ENCODE data around the gene HMGN1.
A peak's percentile ranks its signal among the peaks of the same experiment; 100 is the strongest.

Gene HMGN1

DNA sequence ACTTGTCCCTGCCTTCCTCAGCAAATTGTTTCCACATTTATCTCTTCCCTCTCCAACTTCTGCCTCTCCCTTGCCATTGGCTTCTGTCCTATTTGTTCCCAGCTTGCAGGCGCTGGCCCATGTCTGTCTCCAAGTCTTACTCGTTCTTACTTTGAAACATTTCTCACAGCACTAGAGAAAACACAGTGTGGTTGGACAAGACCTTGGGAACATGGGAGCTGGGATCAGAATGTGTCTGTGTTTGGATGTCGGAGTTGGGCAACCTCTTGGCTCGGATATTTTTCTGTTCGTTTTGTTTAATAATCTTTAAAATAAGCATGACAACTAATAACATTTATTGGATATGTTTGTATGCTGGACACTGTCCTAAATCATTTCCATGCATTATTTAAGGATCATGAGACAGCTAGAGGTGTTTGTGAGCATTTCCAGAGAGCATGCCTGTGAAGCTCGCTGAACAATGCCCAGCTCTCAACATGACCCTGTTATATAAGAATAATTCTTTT lies 29.6 kb downstream of the HMGN1 start:
- TF ChIP-seq, protein P1, sequence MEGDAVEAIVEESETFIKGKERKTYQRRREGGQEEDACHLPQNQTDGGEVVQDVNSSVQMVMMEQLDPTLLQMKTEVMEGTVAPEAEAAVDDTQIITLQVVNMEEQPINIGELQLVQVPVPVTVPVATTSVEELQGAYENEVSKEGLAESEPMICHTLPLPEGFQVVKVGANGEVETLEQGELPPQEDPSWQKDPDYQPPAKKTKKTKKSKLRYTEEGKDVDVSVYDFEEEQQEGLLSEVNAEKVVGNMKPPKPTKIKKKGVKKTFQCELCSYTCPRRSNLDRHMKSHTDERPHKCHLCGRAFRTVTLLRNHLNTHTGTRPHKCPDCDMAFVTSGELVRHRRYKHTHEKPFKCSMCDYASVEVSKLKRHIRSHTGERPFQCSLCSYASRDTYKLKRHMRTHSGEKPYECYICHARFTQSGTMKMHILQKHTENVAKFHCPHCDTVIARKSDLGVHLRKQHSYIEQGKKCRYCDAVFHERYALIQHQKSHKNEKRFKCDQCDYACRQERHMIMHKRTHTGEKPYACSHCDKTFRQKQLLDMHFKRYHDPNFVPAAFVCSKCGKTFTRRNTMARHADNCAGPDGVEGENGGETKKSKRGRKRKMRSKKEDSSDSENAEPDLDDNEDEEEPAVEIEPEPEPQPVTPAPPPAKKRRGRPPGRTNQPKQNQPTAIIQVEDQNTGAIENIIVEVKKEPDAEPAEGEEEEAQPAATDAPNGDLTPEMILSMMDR (IDR thresholded peaks at IDR 0.05; ENCODE audit: low read depth, low read length), result no peak
- H3K4me3 ChIP-seq (ENCODE audit: low read depth, low read length), result no peak overlapping the region

DNA sequence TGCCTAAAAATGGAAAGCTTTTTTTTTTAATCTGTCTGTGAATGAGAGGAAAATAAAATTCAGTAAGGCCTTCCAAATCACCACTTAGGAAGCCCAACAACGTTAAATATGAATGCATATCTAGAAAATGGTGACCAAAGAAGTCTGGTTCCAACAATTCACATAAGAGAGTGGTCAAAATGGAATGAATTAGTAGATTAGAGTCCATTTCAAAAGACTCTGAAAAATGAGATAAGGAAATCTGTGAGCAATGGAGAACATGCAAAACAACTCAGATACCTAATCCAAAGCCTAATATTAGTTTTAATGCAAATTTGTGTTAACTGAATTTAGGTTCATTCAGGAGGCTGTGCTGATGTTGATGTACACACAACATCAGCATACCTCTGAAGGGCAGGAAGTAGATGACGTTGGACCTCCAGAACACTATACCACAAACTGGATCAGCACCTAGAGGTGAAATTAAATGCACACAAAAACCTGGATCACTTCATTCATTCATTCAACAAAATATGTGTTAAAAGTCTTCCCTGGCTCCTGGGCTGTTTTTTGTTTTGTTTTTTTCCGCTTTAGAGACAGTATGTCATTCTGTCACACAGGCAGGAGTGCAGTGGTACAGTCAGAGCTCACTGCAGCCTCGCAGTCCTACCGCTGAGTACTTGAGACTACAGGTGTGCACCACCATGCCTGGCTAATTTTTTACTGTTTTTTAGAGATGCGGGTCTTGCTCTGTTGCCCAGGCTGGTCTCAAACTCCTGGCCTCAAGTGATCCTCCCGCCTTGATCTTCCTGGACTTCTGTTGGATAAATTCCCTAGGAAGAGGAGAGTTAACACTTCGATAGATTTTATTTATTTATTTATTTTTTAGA lies 30.6 kb downstream of the HMGN1 start:
- TF ChIP-seq, protein P1 (IDR thresholded peaks at IDR 0.05; ENCODE audit: low read depth, low read length), result no peak
- H3K4me3 ChIP-seq (ENCODE audit: low read depth, low read length), result no peak overlapping the region

DNA sequence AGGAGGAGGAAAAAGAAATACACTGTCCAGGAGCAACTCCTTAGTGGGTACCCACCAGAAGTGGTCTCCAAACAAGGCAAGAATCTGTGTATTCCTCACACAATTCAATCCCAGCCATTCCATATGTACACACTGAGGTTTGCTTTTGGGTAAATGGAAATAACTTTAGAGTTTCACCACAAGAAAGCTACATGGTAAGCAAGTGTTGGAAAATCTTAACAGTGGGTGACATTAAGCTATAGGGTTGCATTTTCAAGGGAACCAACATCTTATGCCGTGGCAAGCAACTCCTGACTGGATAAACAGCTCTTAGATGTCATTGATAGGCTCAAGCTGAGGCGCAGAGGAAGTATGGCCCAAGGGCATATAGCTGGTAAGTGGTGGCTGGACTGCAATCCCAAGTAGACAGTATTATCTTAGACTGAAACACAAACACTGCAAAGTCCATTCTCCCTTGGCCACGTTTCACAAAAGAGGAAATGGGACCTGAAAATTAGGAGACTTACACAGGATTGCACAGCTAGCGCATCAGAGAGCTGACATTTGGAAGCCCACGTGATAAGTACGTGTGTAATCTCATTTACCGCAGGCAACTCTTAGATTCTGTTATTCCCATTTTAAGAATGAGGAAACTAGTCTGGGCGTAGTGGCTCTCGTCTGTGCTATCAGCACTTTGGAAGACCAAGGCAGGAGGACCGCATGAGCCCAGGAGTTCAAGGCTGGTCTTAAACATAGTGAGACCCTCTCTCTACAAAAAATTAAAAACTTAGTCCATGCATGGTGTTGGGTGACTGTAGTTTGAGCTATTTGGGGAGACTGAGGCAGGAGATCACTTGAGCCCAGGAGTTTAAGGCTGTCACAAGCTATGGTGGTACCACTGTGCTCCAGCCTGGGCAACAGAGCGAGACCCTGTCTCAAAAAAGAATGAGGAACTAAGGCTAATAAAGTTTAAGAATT lies 31.5 kb downstream of the HMGN1 start:
- H3K4me3 ChIP-seq (ENCODE audit: low read depth, low read length), result no peak overlapping the region
- TF ChIP-seq, protein P1 (IDR thresholded peaks at IDR 0.05; ENCODE audit: low read depth, low read length), result no peak

DNA sequence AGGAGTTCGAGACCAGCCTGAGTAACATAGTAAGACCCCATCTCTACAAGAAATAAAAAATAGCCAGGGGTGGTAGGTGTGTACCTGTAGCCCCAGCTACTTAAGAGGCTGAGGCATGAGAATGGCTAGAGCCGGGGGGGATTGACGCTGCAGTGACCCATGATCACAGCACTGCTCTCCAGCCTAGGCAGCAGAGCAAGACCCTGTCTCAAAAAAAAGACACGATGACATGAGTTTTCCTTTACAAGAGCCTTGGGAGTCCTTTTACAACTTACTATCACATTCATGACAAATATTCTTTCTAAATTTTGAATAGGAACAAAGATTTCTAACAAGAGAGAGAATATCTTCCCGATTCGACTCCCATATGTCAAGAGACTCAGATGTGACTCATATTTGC lies 32.2 kb downstream of the HMGN1 start:
- H3K4me3 ChIP-seq (ENCODE audit: low read depth, low read length), result no peak overlapping the region
- TF ChIP-seq, protein P1 (IDR thresholded peaks at IDR 0.05; ENCODE audit: low read depth, low read length), result no peak

DNA sequence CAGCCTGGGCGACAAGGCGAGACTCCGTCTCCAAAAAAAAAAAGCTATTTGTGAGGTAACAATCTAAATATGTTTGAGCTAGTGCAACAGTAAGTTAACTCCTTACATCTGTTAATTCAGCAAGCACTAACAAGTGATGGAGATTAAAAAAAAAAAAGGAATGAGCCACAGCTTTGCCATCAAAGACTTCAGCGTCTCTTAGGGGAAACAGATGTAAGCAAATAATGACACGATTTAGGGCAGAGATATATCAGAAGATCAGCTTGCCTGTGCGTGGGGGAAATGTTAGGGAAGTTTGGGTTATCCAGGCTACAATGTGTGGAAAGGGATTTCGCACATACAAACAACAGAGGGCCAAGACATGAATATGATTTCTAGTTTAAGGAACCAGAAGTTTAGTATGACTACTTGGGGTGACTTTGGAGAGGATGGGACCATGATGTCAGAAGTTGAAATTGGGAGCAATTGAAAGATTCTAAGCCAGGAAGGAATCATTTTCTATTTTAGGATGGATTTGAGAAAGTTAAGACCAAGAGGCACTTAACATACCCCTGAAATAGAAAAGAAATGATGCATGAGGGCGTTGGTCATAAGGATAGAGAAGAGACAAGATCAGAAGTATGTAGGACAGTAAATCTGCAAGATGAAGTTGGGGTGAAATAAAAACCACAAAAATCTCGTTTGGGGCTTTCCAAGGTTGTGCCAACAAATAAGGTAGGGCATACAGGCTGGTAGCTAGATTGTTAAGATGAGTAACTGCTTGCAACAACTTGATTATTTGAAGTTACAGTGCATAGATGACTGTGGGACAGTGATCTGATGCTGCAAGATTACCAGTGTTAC lies 33.1 kb downstream of the HMGN1 start:
- TF ChIP-seq, protein P1 (IDR thresholded peaks at IDR 0.05; ENCODE audit: low read depth, low read length), result no peak
- no peak overlapping the region for H3K4me3 ChIP-seq (ENCODE audit: low read depth, low read length)

DNA sequence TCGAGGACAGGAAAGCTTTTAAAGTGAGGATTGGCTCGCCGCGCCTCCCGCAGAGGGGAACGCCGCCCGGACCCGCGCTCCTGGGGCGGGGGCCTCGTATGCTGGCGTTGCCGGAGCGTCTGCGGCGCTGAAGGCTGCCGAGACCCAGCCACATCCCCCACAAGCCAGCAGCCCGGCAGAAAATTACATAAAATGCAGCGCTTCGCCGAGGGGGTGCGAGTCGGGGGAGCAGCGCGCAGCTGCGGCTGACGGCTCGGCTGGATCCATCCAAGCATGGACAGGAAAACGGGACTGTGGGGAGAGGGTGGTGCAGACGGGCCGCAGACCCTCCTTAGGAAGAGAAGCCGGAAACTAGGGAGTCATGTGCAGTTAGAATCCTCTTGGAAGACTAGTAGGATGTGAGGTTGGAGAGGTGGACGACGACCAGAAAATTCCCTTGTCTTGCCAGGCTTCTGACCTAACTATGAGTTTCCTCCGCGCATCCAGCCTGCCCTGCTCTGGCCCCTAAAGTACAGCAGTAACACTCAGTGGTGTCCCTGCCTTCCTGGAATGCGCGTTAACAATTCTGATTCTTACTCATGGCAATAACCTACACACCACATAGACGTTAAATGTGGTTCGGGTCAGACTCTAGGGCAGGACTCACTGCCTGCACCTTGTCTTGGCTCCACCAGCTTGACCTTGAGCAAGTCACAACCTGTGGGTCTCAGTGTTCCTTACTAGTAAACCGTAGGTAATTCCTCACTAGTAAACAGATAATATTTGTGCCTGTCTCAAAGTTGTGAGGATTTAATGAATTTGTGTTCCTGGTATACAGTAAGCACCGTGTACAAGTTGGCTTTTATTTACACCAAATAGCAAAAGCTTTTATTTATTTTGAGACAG lies 34.5 kb downstream of the HMGN1 start:
- TF ChIP-seq, protein P1 (IDR thresholded peaks at IDR 0.05; ENCODE audit: low read depth, low read length), result no peak
- peak overlapping the region; percentile 75 for H3K4me3 ChIP-seq (ENCODE audit: low read depth, low read length)
